Neural cell (in vitro differentiated cells): ENCODE results near the gene ERBB2.

Experiments used
- CTCF ChIP-seq: fragments of 450-650 bp; IDR thresholded peaks from 2 replicates; pipeline ENCODE4 v1.5.1; 2014; ENCODE audit warnings: antibody characterized with exemption, mild to moderate bottlenecking, moderate library complexity; ENCODE audit not compliant: poor library complexity, severe bottlenecking
- EP300 ChIP-seq: fragments of 450-650 bp; conservative IDR thresholded peaks from 2 replicates; pipeline ENCODE4 v1.6.1; 2014; ENCODE audit warnings: antibody characterized with exemption, mild to moderate bottlenecking, moderate library complexity; ENCODE audit not compliant: poor library complexity, severe bottlenecking
- EZH2 ChIP-seq: fragments of 200-600, 300-800 bp; shearing (Covaris generic), sonication (generic); IDR thresholded peaks from 2 replicates; pipeline ENCODE4 v1.6.1; 2014; ENCODE audit warnings: antibody characterized with exemption, low read length, borderline replicate concordance, mild to moderate bottlenecking; ENCODE audit not compliant: insufficient read depth, poor library complexity, severe bottlenecking
- MXI1 ChIP-seq: fragments of 450-650 bp; conservative IDR thresholded peaks from 2 replicates; pipeline ENCODE4 v1.6.1; 2014; ENCODE audit warnings: antibody characterized with exemption, mild to moderate bottlenecking; ENCODE audit not compliant: poor library complexity, severe bottlenecking
- RAD21 ChIP-seq: fragments of 450-650 bp; conservative IDR thresholded peaks from 2 replicates; pipeline ENCODE4 v1.6.1; 2014; ENCODE audit warnings: antibody characterized with exemption, mild to moderate bottlenecking, moderate library complexity

DNA sequence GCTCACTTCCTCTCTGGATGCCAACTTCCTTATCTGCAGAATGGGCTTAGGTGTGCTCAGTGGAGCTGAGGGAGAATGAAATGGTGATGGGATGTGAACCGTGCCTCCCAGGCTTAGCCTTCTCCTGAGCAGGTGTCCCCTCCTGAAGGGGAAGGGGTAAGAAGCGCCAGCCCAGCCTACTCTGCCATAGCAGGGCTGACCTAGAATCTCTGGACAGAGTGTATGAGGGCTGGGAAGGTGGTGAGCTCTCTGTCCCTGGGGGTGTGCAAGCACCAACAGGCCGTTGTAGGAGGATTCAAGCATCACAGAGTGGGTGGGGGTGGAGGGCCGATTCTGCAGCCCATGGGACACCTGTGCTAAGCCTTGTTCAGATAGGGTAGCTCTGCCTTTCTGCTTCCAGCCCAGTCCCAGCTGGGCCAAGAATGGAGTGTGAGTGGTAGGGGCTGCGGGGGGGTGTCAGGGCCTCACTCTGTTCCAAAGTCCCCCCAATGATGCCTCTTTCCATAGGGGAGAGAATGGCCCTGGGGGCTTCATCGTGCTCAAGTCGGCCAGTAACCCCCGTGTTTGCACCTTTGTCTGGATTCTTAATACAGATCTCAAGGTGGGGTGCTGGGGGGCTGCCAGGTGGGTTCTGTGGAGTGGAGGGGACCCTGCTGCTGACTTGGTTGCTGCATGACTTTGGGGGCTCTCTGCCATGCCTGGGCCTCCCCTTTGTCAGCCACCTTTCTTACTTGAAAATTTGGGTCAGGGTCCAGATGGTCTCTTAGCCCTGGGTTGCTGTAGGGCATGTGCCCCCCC is 37.9 kb upstream of the ERBB2 start:
- no peak for TF ChIP-seq CTCF
- no peak for TF ChIP-seq MXI1
- no peak for TF ChIP-seq EP300
- no peak for TF ChIP-seq EZH2
- no peak for TF ChIP-seq RAD21
